HepG2 (cell line): ENCODE measurements around the gene NEUROD4. TPM values are rescaled to one million over a fixed set of nuclear protein-coding genes. Genes with fewer than 3 reads are reported as not detected.

Experiments
- ATAC-seq: fragments of 200-7000 bp; cut with Tn5 transposase; 3 replicates; pipeline ENCODE4 v1.9.1; 2020; ENCODE audit warnings: mild to moderate bottlenecking, moderate library complexity
- BruUV-seq: library from RNA; stranded (reverse); fragments of 400-500 nt; replicated peaks from 2 replicates; lab custom pipeline; 2021; lab: Mats Ljungman, UMichigan
- CTCF ChIA-PET: fragments of 300-600 bp; formaldehyde crosslinking; extraction: SDS; loops from one replicate; lab custom pipeline; 2021; ENCODE audit warnings: low total read pairs, inconsistent platforms, low intra/inter-chr PET ratio; lab: Yijun Ruan, JAX
- POLR2A ChIA-PET: fragments of 350-600 bp; sonication (Branson Sonifier 250); formaldehyde crosslinking; loops from one replicate; lab custom pipeline; 2020; ENCODE audit warnings: antibody characterized with exemption, inconsistent platforms; lab: Yijun Ruan, JAX
- DNase-seq: peaks from one replicate; pipeline ENCODE4 v3.0.0-alpha.2; 2015; ENCODE audit warnings: low spot score
- FAIRE-seq: peaks from 3 replicates; lab custom pipeline; 2011; peaks lifted over from hg19 to GRCh38; lab: Jason Lieb, UNC
- H2AFZ ChIP-seq: one replicate; pipeline ENCODE4 v1.6.1; 2011; ENCODE audit warnings: low read length, inconsistent platforms
- H3K27ac ChIP-seq: fragments of 300-600 bp; 3 replicates; pipeline ENCODE4 v1.8.0; 2011; ENCODE audit warnings: mixed run types, mild to moderate bottlenecking, mixed read lengths, low read length, inconsistent platforms; ENCODE audit not compliant: insufficient read depth; ENCODE audit errors: extremely low read length
- H3K27me3 ChIP-seq, 2 experiments: fragments of 200-600 bp in 1 of 2; 2 replicates in 1 of 2; 3 replicates in 1 of 2; pipeline versions ENCODE4 v1.6.0 to v1.8.0; 2011; ENCODE audit warnings: low read length in 2 of 2, mild to moderate bottlenecking in 2 of 2, moderate library complexity in 2 of 2, inconsistent platforms in 1 of 2; ENCODE audit not compliant: insufficient read depth in 2 of 2, control insufficient read depth in 1 of 2
- H3K36me3 ChIP-seq, 2 experiments: fragments of 200-600 bp in 1 of 2; replicated peaks in 1 of 2; 2 replicates in 1 of 2; 3 replicates in 1 of 2; pipeline versions ENCODE4 v1.5.1 to v1.8.0; 2011; ENCODE audit warnings: low read length in 2 of 2, inconsistent platforms in 1 of 2; ENCODE audit not compliant: insufficient read depth in 2 of 2, control insufficient read depth in 1 of 2
- H3K4me1 ChIP-seq: 2 replicates; pipeline ENCODE4 v1.5.1; 2012; ENCODE audit warnings: low read length, inconsistent platforms; ENCODE audit not compliant: insufficient read depth
- H3K4me2 ChIP-seq: 2 replicates; pipeline ENCODE4 v1.6.0; 2011; ENCODE audit warnings: low read depth, low read length, inconsistent platforms
- H3K4me3 ChIP-seq, 3 experiments: fragments of 200-600 bp in 1 of 3; sonication (generic), shearing (Covaris generic) in 1 of 3; replicated peaks in 1 of 3; 2 replicates each; pipeline ENCODE4 v1.5.1; 2011 to 2016; ENCODE audit warnings: low read length in 3 of 3, inconsistent platforms in 2 of 3, low read depth in 2 of 3, mild to moderate bottlenecking in 2 of 3, control low read depth in 1 of 3, mixed read lengths in 1 of 3; ENCODE audit not compliant: insufficient read depth in 1 of 3
- H3K79me2 ChIP-seq: one replicate; pipeline ENCODE4 v1.6.1; 2011; ENCODE audit warnings: low read length, inconsistent platforms; ENCODE audit not compliant: insufficient read depth
- H3K9ac ChIP-seq: 2 replicates; pipeline ENCODE4 v1.6.0; 2011; ENCODE audit warnings: mild to moderate bottlenecking, low read depth, low read length, inconsistent platforms; ENCODE audit not compliant: insufficient read depth
- H3K9me3 ChIP-seq: 2 replicates; pipeline ENCODE4 v1.5.1; 2012; ENCODE audit warnings: mild to moderate bottlenecking, low read length
- H4K20me1 ChIP-seq: 2 replicates; pipeline ENCODE4 v1.6.0; 2011; ENCODE audit warnings: inconsistent platforms, mild to moderate bottlenecking, low read length, moderate library complexity; ENCODE audit not compliant: insufficient read depth
- BCLAF1 ChIP-seq: fragments of 450-650 bp; IDR thresholded peaks from 2 replicates; pipeline ENCODE4 v1.6.1; 2017; ENCODE audit warnings: mild to moderate bottlenecking
- DPF2 ChIP-seq: sonication (generic); formaldehyde crosslinking; IDR thresholded peaks from 2 replicates; pipeline ENCODE4 v1.4.0; 2020; ENCODE audit warnings: mild to moderate bottlenecking, low read depth, missing genetic modification reagents, borderline replicate concordance
- EEA1 ChIP-seq: sonication (generic); formaldehyde crosslinking; IDR thresholded peaks from 2 replicates; pipeline ENCODE4 v1.5.1; 2020; ENCODE audit warnings: mild to moderate bottlenecking, missing genetic modification reagents, borderline replicate concordance
- KLF11 ChIP-seq: IDR thresholded peaks from 2 replicates; pipeline ENCODE4 v1.6.1; 2016; ENCODE audit warnings: missing compliant biosample characterization
- KMT2A ChIP-seq: sonication (generic); formaldehyde crosslinking; IDR thresholded peaks from 2 replicates; pipeline ENCODE4 v1.4.0; 2020; ENCODE audit warnings: missing genetic modification reagents
- LBX2 ChIP-seq: sonication (generic); formaldehyde crosslinking; IDR thresholded peaks from 2 replicates; pipeline ENCODE4 v1.5.0; 2020; ENCODE audit warnings: missing genetic modification reagents, mild to moderate bottlenecking, borderline replicate concordance
- NR3C1 ChIP-seq: sonication (generic); formaldehyde crosslinking; IDR thresholded peaks from 2 replicates; pipeline ENCODE4 v1.4.0; 2020; ENCODE audit warnings: missing genetic modification reagents
- SRSF1 ChIP-seq: fragments of 200-400 bp; formaldehyde crosslinking; optimal IDR thresholded peaks from 2 replicates; pipeline ENCODE3; 2017; ENCODE audit warnings: mild to moderate bottlenecking, low read depth, low read length, moderate library complexity
- USF2 ChIP-seq, 2 experiments: sonication (generic) in 1 of 2; formaldehyde crosslinking in 1 of 2; IDR thresholded peaks; 2 replicates each; pipeline versions ENCODE4 v1.5.1 to v1.6.1; 2011 to 2020; ENCODE audit warnings: borderline replicate concordance in 1 of 2, low read depth in 1 of 2, low read length in 1 of 2, mild to moderate bottlenecking in 1 of 2, missing genetic modification reagents in 1 of 2, moderate library complexity in 1 of 2
- WGBS: methylation state at CpG from one replicate; pipeline ENCODE4 v1.1.6; 2017; ENCODE audit warnings: low lambda C conversion rate; 5-methylcytosine and 5-hydroxymethylcytosine counted together
- in situ Hi-C: cut with HindIII; loops from 2 replicates; pipeline ENCODE4 v1.10.0; 2017; ENCODE audit warnings: low pct_unique_long_range_greater_than_20kb; ENCODE audit not compliant: extremely low pct_ligation_motif_present
- intact Hi-C: fragments of 100-400 bp; cut with micrococcal nuclease; formaldehyde crosslinking; loops from one replicate; pipeline ENCODE4 v1.10.0; 2022; ENCODE audit not compliant: unreplicated experiment
- polyA plus RNA-seq, 8 experiments: library from polyadenylated mRNA; depleted of rRNA in 3 of 8; stranded (reverse) in 7 of 8; unstranded in 1 of 8; fragments of >200 nt; fragmentation: Illumina TruSeq in 4 of 8; extraction: Trizol in 4 of 8; gene quantifications; 2 replicates each; pipeline versions ENCODE4 v1.2.1 to v1.2.3, GENCODE V29; 2011 to 2016; ENCODE audit warnings: low read depth in 4 of 8, missing spikeins in 1 of 8, mixed read lengths in 1 of 8; ENCODE audit not compliant: insufficient read depth in 1 of 8
- total RNA-seq, 5 experiments: library from RNA; depleted of rRNA; stranded (reverse); fragments of >200 nt; fragmentation: Illumina TruSeq; extraction: Trizol; gene quantifications; 2 replicates each; pipeline ENCODE4 v1.2.3, GENCODE V29; 2016; ENCODE audit warnings: low read depth in 1 of 5

The NEUROD4 gene
- total and polyA plus RNA-seq, 2 of the 13 experiments (the other 11 are each of a cell fraction or from before 2014, with no cell fraction given): not detected

GRCh38 chr12:54977857-54978256, 41.9 kb upstream of the NEUROD4 start:
- no peak overlapping the region for H2AFZ ChIP-seq
- POLR2A ChIA-PET: no interaction called here
- no peak overlapping the region for H3K4me2 ChIP-seq
- no peak overlapping the region for H3K9ac ChIP-seq
- H3K27ac ChIP-seq: no peak overlapping the region
- H3K4me3 ChIP-seq: no peak overlapping the region
- CTCF ChIA-PET: no interaction called here
- no peak for FAIRE-seq
- no peaks in the 10 kb centered on the region for H3K27me3 ChIP-seq
- intact Hi-C loops (no loop called here), in situ Hi-C loops (no loop called here)
- no peak for ATAC-seq
- no peaks in the 10 kb centered on the region for H3K4me1 ChIP-seq
- no TSS peak for BruUV-seq
- H3K79me2 ChIP-seq: no peaks in the 10 kb centered on the region
- H3K36me3 ChIP-seq: no peaks in the 10 kb centered on the region
- DNase-seq: no peak
- no peaks in the 10 kb centered on the region for H3K9me3 ChIP-seq
- no peaks in the 10 kb centered on the region for H4K20me1 ChIP-seq
- no peak for TF ChIP-seq BCLAF1
- no peak for TF ChIP-seq LBX2
- TF ChIP-seq DPF2 (CRISPR knock-in tag): no peak
- TF ChIP-seq KLF11: no peak
- TF ChIP-seq USF2 (IDR thresholded peaks at IDR 0.05; ENCODE audit: low read depth, low read length): no peak
- no peak for TF ChIP-seq USF2 (CRISPR knock-in tag; IDR thresholded peaks at IDR 0.05; ENCODE audit: borderline replicate concordance)
- no peak for TF ChIP-seq SRSF1
- no peak for TF ChIP-seq KMT2A (CRISPR knock-in tag)
- TF ChIP-seq NR3C1 (CRISPR knock-in tag): no peak
- TF ChIP-seq EEA1 (CRISPR knock-in tag): no peak
- 24% methylated on average over 5 of the region's 5 CpGs for WGBS
